ENCODE data around the gene IL6.
"Not testable (repeated sequence)": the region's sequence is repeated elsewhere in the genome, so short reads cannot be mapped to it uniquely, and the experiment has no call there.

Gene IL6

GRCh38 chr7:22726907-22727713 lies at the start of gene IL6:
Gene IL6 (plus strand): TSS chr7:22727200. CDS start chr7:22727263, 63 bp downstream.
- DNase-seq, result peak in 40 of 56 donors; percentile 15 to 71 (median 32)

- DNase-seq, result not testable (repeated sequence)
Observed at GRCh38 chr7:22677263-22677662, 49.7 kb upstream of the IL6 start.

GRCh38 chr7:22677680-22678079 lies 49.3 kb upstream of the IL6 start:
- DNase-seq, result no peak

GRCh38 chr7:22680482-22680911 lies 46.5 kb upstream of the IL6 start:
- DNase-seq, result no peak

- DNase-seq, result no peak
Observed at GRCh38 chr7:22681312-22681711, 45.7 kb upstream of the IL6 start.

- DNase-seq, result no peak
Observed at GRCh38 chr7:22681852-22682657, 44.9 kb upstream of the IL6 start.

- no peak for DNase-seq
Observed at GRCh38 chr7:22683379-22683778, 43.6 kb upstream of the IL6 start.

GRCh38 chr7:22686620-22687019 lies 40.4 kb upstream of the IL6 start:
- DNase-seq, result no peak

GRCh38 chr7:22688084-22688483 lies 38.9 kb upstream of the IL6 start:
- DNase-seq, result peak in 2 of 56 donors; percentile 6 to 22

GRCh38 chr7:22688934-22689333 lies 38.1 kb upstream of the IL6 start:
- not testable (repeated sequence) for DNase-seq

GRCh38 chr7:22694597-22695207 lies 32.3 kb upstream of the IL6 start:
- DNase-seq, result no peak

GRCh38 chr7:22695476-22696132 lies 31.4 kb upstream of the IL6 start:
- no peak for DNase-seq

- no peak for DNase-seq
Observed at GRCh38 chr7:22696541-22697228, 30.3 kb upstream of the IL6 start.

- no peak for DNase-seq
Observed at GRCh38 chr7:22697322-22697859, 29.6 kb upstream of the IL6 start.

- no peak for DNase-seq
Observed at GRCh38 chr7:22697876-22698606, 29.0 kb upstream of the IL6 start.

GRCh38 chr7:22698767-22699166 lies 28.2 kb upstream of the IL6 start:
- DNase-seq, result no peak

- DNase-seq, result no peak
Observed at GRCh38 chr7:22700559-22701002, 26.4 kb upstream of the IL6 start.

- DNase-seq, result no peak
Observed at GRCh38 chr7:22702516-22702915, 24.5 kb upstream of the IL6 start.

GRCh38 chr7:22703107-22703855 lies 23.7 kb upstream of the IL6 start:
- DNase-seq, result not testable (repeated sequence)
